ENCODE measurements around the gene KLF13. TPM values are rescaled to one million over a fixed set of nuclear protein-coding genes. Genes with fewer than 3 reads are reported as not detected.

KLF13 gene
- total and polyA plus RNA-seq, 2 experiments from 2014 or later: 23.5 to 28.6 TPM

DNA sequence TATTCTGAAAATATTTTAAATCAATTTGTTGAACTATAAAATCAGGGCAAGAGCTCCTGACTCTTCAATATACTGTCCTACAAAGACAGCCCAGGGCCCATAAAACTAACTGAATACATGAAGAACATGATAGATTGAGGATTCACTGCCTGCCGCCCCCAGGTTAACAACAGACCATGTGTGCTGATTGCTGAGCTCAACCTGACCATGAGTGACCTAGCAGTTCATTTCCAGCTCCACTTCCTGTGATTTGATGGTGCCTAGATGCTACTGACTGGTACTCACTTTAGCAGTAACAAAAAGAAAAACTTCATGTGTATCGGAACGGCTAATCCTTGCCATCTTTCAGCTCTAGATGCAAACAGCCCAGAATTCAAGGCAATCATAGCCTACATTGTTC, 9.6 kb upstream of the KLF13 start:
- Histone ChIP-seq H3K4me3 (no peak overlapping the region), H3K79me2 (replicated peaks; ENCODE audit: insufficient read depth) (no peaks in the 10 kb centered on the region), H3K27me3 (ENCODE audit: insufficient read depth) (no peaks in the 10 kb centered on the region), H2AFZ (0 out of 2 replicates have a peak overlapping the region, but pooled peaks have one; percentile 38), H3K4me1 (ENCODE audit: insufficient read depth) (peaks cover 6% of the 10 kb centered on the region; the same call in 1 of the 2 replicates), H3K4me2 (no peak overlapping the region), H3F3A (replicated peaks; ENCODE audit: low read depth) (no peaks in the 10 kb centered on the region), H3K27ac (ENCODE audit: low read depth) (no peak overlapping the region), H3K9me2 (ENCODE audit: insufficient read depth) (no peaks in the 10 kb centered on the region; the same call in 1 of the 2 replicates), H4K20me1 (replicated peaks; ENCODE audit: insufficient read depth) (no peaks in the 10 kb centered on the region), H3K36me3 (ENCODE audit: insufficient read depth) (no peaks in the 10 kb centered on the region)
- Mint-ChIP-seq H3K27ac (no peak overlapping the region), H3K9me3 (peaks cover 9% of the 10 kb centered on the region; the same call in 1 of the 3 replicates), H3K4me3 (no peak overlapping the region), H3K36me3 (ENCODE audit: low read depth) (no peaks in the 10 kb centered on the region), H3K27me3 (ENCODE audit: insufficient read depth, low read depth, poor library complexity) (peaks cover 5% of the 10 kb centered on the region), H3K4me1 (peaks cover 10% of the 10 kb centered on the region; the same call in 2 of the 3 replicates)
- ATAC-seq: no peak
- TF ChIP-seq CREB1 (CRISPR knock-in tag; IDR thresholded peaks at IDR 0.05; ENCODE audit: low read depth) (no peak), NANOG (IDR thresholded peaks at IDR 0.05; ENCODE audit: borderline replicate concordance) (no peak)
- no peak for DNase-seq (ENCODE audit: low spot score)

DNA sequence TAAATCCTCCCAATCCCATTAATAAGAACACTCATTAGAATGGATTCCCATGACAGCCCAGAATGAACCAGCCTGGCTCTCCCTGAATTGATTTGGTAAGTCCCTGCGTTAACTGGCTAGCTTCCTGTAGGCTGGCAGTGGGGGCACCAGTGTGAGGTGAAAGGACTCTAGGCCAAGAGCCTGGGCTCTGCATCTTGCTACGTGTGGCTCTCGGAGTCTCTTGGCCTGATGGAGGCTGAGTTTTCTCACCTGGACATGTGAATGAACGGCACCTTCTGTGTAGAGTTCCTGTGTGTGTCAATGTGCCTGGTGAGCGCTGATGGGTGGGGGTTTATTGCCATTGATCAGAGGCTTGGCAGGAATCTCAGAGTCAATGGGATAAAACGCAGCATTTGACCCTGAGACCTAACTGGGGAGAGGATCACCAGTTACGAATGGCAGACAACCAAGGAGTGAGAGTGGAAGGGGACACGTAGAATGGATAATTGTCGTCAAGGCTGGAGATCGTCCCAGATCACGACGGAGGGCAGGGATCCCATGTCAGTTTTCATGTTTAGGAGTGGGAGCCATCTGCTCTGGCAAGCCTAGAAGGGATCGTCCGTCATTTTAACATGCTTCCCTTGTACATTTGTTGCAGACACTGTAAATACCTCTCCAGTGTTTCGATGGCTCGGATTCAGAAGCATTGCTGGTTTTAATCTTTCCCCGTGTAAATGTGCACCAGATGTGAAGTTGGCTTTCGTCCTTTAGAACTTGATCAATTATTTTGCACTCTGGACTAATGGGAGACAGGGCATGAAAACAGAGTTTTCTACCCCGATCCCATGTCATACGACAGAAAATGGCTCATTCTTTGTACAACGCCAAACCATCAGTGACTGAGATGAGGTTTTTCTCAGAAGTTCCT, 9.0 kb upstream of the KLF13 start:
- no peak for DNase-seq (ENCODE audit: low spot score)
- TF ChIP-seq CTCF (conservative IDR thresholded peaks at IDR 0.05; ENCODE audit: low read depth in 2 of 2): no peak
- TF ChIP-seq CREB1 (CRISPR knock-in tag; IDR thresholded peaks at IDR 0.05; ENCODE audit: low read depth): no peak
- no peak for TF ChIP-seq NANOG (IDR thresholded peaks at IDR 0.05; ENCODE audit: borderline replicate concordance)
- no peak for TF ChIP-seq REST (IDR thresholded peaks at IDR 0.05; ENCODE audit: unreplicated experiment)
- TF ChIP-seq POLR2AphosphoS5 (IDR thresholded peaks at IDR 0.05; ENCODE audit: low read depth): no peak
- TF ChIP-seq ZNF331 (CRISPR knock-in tag; IDR thresholded peaks at IDR 0.05; ENCODE audit: low read depth): no peak
- TF ChIP-seq STAT1 (IDR thresholded peaks at IDR 0.05; ENCODE audit: unreplicated experiment): no peak
- no peak for TF ChIP-seq EZH2phosphoT487 (IDR thresholded peaks at IDR 0.05; ENCODE audit: unreplicated experiment)
- no peak for TF ChIP-seq ZNF114 (CRISPR knock-in tag; IDR thresholded peaks at IDR 0.05)
- TF ChIP-seq EZH2 (IDR thresholded peaks at IDR 0.05; ENCODE audit: low read depth, unreplicated experiment): no peak

More for the DNA sequence above, 9.0 kb upstream of the KLF13 start:
- Histone ChIP-seq H3K27me3 (ENCODE audit: insufficient read depth) (no peaks in the 10 kb centered on the region), H3K4me3 (no peak overlapping the region), H3K9me2 (ENCODE audit: insufficient read depth) (no peaks in the 10 kb centered on the region; the same call in 1 of the 2 replicates), H3F3A (replicated peaks; ENCODE audit: low read depth) (no peaks in the 10 kb centered on the region), H3K4me2 (no peak overlapping the region), H3K27ac (ENCODE audit: low read depth) (no peak overlapping the region), H3K4me1 (ENCODE audit: insufficient read depth) (peaks cover 6% of the 10 kb centered on the region; the same call in 1 of the 2 replicates), H2AFZ (0 out of 2 replicates have a peak overlapping the region, but pooled peaks have one; percentile 38), H4K20me1 (replicated peaks; ENCODE audit: insufficient read depth) (no peaks in the 10 kb centered on the region), H3K79me2 (replicated peaks; ENCODE audit: insufficient read depth) (no peaks in the 10 kb centered on the region), H3K36me3 (ENCODE audit: insufficient read depth) (no peaks in the 10 kb centered on the region)
- no peak for ATAC-seq
- Mint-ChIP-seq H3K4me3 (no peak overlapping the region), H3K9me3 (peaks cover 9% of the 10 kb centered on the region; the same call in 1 of the 3 replicates), H3K36me3 (ENCODE audit: low read depth) (no peaks in the 10 kb centered on the region), H3K27ac (no peak overlapping the region), H3K4me1 (peaks cover 10% of the 10 kb centered on the region; the same call in 2 of the 3 replicates), H3K27me3 (ENCODE audit: insufficient read depth, low read depth, poor library complexity) (peaks cover 5% of the 10 kb centered on the region)
